Putamen (tissue), 1 donor: Measurements from ENCODE around the gene BMPR1A.

Experiments
- DNase-seq: peaks from one replicate; pipeline ENCODE4 v3.0.0-alpha.2; 2016; ENCODE audit warnings: low spot score

Gene BMPR1A

DNA sequence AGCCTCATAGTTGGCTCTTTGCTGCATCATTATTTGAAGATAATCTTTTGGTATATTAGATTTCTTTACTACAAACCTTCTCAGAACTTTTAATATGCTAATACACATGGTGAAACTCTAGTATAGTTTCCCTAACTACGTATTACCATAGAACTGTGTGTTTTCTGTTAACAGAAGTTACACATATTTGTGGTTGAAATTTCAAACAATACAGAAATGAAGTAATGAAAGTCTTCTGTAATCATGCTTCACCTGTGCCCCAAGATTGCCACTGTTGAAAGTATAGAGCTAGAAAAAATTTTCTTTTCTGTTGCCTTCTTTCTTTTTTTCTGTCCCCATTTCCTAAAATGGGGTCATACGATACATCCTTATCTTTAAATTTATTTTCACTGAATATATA lies 9.1 kb downstream of the BMPR1A start:
- no peak for DNase-seq

DNA sequence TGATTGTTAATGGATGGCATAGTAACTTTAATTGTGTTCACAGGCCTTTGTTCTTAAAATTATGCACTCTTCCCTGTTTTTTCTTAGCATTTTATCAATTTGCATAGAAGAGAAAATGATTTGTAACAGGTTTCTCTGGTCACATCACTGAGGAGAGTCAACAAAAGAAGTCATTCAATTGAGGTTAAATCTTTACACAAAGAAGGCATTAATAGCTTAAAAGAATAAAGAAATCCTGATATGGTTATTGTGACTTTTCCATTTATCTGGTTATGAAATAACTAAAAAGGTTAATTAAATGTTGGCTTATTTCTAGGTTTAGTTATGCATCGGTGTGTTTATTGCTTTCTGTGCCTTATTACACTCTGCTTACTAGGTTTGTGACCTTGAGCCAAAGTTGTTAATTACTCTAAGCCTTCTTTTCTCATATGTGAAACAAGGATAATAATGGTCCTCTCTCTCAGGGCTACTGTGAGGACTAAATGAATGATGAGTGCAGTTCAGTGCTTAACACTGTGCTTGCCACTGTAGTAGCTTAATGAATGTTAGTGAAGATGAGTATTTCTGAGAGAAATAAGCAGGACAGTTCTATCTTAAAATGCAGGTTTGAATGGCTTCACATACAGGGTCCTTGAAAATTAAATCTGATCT lies 12.1 kb downstream of the BMPR1A start:
- DNase-seq = no peak

DNA sequence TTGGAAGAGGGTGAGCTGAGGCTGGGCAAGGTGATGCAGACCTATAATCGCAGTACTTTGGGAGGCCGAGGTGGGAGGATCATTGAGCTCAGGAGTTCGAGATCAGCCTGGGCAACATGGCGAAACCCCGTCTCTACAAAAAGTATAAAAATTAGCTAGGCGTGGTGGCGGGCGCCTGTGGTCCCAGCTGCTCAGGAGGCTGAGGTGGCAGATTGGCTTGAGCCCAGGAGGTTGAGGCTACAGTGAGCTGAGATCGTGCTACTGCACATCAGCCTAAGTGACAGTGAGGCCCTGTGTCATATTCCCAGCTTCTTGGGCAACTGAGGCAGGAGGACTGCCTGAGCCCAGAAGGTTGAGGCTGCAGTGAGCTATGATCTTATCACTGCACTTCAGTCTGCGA lies 13.6 kb downstream of the BMPR1A start:
- no peak for DNase-seq

DNA sequence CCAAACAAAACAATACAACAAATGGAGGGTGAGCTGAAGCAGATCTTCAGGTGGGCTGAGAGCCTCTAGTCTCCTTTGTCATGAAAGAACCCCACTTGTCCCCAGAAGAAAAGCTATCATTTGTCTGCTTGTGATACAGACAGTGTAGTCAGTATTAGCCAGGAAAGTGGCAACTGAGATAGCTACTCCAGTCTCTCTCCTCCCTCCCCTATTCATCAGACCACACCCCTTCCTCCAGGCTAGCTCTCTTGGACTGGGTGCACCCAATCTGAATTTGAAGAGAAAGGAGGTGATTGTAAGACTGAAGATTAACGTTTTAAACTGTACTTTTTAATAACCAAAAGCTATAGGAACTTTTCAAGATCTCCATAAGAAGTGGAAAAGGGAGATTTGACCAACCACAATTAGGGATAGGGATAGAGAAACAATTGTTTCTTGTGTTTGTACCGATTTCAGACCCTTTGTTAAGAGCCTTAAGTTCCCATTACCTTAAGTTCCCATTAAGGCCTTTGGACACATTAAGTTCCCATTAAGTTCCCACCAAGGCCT lies 14.1 kb downstream of the BMPR1A start:
- no peak for DNase-seq

DNA sequence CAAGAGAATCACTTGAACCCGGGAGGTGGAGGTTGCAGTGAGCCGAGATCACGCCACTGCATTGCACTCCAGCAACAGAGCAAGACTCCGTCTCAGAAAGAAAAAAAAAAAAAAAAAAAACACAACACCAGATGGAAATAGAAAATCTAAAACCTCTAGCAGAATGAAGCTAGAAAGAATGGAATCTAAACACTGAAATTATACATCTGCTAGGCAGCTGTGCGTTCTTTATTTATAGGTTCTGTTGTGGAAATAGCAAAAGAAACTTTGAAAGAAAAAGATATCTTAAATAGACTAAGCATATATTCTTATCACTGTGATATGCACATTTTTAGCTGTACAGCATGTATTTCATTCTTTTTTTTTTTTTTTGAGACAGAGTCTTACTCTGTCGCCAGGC lies 17.1 kb downstream of the BMPR1A start:
- DNase-seq = no peak

DNA sequence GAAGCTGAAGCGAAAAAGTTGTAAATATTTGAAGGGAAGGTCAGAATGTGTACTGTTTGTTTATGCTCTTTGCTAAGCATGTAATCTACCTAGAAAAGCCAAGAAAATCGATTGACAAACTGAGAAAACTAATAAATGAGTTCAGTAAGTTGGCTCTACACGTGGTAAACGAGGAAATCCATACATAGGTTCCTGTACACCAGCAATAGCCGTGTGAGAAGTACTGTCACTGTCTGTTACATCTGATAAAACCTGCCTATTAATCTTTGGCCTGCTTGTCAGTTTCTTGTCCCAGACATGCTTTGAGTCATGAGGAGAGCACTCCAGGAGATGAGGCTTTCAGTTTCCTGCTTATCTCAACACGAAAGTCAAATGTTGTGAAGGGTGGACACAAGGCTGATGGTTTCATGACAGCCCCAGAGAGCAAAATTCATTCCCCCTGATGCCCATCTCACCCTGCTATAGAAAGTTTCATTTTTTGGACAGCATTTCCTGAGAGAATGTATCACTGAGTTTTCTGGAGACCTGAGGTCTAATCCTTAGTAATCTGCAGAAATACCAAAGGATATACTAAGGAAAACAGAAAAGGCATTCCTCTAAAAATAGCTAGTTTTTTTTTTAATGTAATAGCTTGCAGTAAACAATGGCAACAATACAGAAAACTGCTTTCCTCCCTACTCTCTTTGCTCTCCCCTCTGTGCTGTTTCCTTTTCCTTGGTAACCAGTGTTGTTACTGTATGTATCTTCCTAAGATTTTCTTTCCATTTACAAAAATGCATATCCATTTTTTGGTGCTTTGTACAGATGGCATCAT lies 18.8 kb downstream of the BMPR1A start:
- no peak for DNase-seq

DNA sequence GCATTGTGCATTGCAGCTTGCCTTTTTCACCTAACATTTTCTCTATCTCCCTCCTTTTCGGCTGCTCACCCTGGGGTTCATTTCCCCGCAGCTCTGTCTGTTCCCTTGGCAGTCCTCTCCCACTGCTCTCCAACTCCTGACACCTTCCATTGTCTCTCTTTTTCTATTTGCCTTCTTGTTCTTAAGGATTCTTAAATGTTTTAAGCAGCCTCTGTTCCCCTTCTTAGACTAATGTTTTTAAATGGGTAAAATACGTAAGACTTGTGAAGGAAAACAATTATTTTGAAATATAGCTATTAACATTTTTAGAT lies 19.4 kb downstream of the BMPR1A start:
- no peak for DNase-seq

DNA sequence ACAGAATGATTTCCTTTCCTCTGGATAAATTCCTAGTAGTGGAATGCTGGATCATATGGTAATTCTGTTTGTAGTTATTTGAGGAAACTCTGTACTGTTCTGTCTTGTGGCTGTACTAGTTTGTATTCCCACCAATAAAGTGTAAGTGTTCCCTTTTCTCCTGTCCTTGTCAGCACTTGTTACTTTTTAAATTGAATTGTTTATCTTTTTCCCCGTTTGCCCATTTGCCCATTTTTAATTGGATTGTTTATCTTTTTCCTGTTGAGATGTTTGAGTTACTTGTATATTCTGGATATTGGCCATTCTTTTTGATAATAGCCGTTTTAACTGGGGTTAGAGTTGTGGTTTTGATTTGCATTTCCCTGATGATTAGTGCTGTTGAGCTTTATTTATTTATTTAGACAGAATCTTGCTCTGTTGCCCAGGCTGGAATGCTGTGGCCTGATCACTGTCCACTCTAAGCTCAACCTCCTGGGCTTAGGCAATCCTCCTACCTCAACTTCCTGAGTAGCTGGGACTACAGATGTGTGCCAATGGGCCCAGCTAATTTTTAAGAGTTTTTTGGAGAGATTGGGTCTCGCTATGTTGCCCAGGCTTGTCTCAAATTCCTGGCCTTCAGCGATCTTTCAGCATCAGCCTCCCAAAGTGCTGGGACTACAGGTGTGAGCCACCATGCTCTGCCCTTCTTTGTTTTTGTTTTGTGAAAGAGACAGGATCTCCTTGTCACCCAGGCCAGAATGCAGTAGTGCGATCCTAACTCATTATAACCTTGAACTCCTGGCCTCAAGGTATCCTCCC lies 23.0 kb downstream of the BMPR1A start:
- DNase-seq = no peak

DNA sequence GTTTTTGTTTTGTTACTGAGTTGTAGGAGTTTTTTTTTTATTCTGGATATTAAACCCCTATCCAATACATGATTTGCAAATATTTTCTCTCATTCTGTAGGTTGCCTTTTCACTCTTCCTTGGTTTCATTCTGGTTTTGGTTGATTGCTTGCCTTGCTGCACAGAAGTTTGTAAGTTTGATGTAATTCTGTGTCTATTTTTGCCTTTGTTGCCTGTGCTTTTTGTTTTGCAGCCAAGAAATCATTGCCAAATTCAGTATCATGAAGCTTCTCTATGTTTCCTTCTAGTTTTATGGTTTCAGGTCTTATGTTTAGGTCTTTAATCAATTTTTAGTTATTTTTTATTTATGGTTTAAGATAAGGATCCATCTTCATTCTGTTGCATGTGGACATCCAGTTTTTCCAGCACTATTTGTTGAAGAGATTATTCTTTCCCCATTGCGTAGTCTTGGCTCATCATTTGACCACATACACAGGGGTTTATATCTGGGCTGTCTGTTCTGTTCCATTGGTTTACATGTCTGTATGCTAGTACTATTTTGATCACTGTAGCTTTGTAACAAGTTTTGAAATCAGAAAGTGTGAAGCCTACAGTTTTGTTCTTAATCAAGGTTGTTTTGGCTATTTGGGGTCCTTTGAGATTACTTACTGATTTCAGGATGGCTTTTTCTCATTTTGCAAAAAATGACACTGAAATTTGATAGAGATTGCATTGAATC lies 26.4 kb downstream of the BMPR1A start:
- DNase-seq = no peak

DNA sequence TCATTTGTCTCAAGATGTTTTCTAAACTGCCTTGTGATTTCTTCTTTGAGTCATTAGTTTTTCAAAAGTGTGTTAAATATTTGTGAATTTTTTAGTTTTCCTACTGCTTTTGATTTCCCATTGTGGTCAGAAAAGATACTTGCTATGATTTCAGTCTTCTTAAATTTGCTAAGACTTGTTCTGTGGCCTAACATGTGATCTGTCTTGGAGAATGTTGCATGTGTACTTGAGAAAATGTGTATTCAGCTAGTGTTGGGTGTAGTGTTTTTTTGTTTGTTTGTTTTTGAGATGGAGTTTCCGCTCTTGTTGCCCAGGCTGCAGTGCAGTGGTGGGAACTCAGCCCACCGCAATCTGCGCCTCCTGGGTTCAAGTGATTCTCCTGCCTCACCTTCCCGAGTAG lies 28.6 kb downstream of the BMPR1A start:
- DNase-seq = no peak

DNA sequence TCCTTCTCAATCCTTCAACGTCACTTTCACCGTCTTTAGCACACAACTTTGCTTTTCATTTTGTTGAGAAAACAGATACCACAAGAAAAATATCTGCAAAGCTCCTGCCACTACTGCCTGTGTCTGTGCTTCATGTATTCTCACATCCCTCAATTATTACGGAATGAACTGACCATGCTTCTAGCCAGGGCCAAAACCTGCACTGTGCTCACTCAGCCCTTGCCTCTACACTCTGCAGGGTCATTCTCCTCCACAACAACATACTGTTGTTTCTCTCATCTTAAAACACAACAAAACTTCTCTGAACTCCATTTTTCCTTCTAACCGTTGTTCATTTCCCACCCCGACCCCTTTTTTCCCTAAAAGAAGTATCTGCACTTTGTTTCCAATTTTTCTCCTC lies 29.5 kb downstream of the BMPR1A start:
- DNase-seq = no peak

DNA sequence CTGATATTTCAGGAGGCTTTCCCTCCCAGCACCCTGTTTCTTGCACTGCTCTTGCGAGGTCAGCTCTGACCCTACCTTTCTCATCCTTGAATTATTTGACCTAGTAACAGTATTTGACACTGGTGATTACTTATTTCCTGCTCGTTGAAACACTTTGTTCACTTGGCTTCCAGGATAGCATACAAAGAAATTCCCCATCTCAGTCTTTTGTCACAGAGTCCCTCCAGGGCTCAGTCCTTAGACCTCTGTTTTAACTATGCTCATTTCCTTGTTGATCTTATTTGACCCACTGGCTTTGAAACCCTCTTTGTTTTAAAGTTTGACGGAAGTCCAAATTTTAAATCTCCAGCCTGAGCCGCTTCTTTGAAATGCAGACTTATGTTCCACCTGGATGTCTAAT lies 29.9 kb downstream of the BMPR1A start:
- no peak for DNase-seq

DNA sequence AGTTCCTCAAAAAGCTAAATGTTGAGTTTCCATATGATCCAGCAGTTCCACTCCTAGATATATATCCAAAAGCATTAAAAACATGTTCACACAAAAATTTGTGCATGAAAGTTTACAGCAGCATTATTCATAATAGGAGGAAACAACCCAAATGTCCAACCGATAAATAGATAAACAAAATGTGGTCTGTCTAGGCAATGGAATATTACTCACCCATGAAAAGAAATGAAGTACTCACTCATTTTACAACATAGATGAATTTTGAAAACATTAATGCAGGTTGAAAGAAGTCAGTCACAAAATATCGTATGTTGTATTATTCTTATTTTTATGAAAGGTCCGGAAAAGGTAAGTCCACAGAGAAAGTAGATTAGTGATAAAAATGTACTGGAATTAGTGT lies 34.0 kb downstream of the BMPR1A start:
- DNase-seq = no peak

DNA sequence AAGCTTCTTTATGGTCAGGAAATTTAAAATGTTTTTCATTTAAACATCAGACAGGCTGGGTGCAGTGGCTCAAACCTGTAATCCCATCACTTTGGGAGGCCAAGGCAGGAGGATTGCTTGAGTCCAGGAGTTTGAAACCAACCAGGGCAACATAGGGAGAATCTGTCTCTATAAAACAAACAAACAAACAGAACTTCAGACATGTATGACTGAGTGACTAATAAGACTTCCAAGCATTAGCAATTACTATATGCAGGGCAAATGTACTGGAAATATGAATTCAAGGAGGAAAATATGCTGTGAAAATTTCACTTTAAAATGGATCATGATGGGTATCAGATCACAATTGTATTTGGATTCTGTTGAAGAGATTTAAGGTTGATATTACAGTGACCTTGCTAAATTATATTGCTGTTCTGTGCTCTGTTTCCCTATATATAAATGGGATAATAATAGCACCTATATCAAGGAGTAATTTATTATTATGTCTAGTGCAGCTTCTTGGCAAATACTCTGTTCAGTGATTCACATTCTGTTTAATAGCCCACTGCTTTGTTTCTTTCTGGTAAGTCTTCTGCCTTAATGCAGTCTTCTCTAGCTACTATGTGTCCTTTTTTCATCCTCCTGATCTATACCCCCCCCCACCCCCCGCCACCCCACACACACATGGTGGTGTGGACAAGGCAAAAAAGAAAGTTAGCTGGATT lies 36.2 kb downstream of the BMPR1A start:
- no peak for DNase-seq

DNA sequence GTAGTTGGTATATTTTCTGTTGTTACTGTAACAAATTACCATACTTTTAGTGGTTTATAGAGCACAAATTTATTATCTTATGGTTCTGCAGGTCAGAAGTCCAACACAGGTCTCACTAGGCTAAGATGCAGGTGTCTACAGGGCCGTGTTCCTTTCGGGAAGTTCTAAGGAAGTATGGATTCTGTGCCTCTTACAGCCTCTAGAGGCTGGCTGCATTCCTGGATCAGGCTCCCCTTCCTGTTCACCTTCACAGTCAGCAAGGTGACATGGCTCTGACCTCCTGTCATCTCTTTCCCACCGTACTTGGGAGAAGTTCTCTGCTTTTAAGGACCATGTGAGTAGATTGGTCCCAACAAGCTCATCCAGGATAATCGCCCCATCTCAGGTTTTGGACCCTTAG lies 37.3 kb downstream of the BMPR1A start:
- no peak for DNase-seq

DNA sequence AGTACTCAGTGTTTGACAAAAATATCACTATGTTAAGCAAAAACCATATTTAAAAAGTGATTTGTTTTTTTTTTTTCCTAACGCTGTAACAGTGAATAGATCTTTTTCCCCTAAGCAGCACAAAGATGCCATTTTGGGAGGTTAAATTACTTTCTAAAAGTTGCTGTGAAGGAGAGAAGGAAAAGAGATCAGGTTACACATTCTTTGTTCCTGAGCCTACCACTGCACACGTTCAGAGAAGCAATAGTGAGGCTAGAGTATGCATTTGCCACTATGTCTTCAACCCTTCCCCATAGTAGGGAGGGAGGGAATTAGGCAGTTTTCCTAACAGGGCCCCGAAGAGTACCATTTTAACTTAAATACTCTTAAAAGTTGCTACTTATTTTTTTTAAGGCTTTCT lies 38.9 kb downstream of the BMPR1A start:
- no peak for DNase-seq

DNA sequence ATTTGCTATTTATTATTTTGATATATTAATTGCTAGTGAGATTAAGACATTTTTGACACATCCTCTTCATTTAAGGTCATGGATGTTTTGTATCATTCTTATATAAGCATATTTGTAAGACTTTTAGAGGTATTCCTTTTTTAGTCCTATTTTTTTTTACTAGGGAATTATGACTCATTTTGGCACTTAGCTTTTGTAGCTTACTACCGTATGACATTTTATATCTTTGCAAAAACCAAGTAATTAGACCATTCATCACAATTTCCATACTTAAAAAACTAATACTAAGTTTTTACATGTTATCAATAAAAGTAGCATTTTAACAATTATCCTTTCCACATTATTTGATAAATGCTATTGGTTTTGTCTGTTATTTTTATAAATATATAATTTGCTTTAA lies 41.6 kb downstream of the BMPR1A start:
- DNase-seq = peak; percentile 22

DNA sequence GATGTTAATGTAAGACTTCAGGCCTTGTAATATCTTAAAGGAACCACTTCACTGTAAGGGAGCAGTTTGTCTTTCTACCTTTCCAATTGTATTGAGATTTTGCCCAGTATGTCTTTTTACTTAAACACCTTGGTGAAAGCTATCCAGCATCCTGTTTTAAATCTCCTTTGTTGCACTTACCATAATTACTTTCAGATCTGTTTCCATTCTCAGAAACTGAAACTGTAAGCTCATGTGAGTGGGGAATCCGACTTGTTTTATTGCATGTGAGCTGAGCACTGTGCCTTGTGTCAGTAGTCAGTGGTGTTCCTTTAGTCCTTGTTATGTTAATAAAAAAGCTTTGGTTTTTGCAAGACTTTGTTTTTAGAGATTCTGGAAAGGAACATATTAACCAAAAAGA lies 42.2 kb downstream of the BMPR1A start:
- no peak for DNase-seq

DNA sequence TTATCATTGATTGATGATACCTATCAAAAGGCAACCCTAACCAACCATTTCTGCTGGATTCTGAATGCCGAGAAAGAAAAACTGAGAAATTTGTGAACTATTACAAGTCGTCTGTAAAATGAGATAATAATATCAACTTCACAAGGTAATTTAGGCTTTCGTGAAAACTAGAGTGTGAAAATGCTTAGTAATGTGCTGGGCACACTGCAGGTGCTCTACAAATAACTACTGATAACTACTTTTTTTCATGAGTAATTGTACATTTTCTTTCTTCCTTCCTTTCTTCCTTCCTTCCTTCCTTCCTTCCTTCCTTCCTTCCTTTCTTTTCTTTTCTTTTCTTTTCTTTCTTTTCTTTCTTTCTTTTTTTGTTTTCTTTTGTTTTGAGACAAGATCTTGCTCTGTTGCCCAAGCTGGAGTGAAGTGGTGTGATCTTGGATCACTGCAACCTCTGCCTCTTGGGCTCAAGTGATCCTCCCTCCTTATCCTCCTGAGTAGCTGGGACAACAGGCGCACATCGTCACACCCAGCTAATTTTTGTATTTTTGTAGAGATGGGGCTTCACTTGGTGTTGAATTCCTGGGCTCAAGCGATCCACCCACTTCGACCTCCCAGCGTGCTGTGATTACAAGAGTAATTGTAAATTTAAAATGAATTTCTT lies 42.9 kb downstream of the BMPR1A start:
- no peak for DNase-seq

DNA sequence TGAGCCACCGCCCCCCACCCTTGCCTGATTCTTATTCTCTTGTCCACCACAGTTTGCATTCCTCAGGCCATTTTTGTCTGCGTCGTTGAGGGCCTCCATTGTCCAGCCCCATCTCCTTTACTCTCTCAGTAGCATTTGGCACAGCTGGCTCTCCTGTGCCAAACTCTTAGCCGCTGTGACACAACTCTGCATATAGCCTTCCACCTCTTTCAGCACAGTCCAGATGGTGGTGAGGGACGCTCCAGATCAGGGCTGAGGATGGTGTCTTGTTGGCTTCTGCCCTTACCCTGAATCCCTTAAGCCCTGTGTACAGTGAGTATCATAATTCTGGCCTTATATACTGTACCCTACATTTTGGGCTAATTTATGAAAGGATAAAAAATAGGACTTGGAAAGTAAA lies 45.6 kb downstream of the BMPR1A start:
- DNase-seq = no peak

DNA sequence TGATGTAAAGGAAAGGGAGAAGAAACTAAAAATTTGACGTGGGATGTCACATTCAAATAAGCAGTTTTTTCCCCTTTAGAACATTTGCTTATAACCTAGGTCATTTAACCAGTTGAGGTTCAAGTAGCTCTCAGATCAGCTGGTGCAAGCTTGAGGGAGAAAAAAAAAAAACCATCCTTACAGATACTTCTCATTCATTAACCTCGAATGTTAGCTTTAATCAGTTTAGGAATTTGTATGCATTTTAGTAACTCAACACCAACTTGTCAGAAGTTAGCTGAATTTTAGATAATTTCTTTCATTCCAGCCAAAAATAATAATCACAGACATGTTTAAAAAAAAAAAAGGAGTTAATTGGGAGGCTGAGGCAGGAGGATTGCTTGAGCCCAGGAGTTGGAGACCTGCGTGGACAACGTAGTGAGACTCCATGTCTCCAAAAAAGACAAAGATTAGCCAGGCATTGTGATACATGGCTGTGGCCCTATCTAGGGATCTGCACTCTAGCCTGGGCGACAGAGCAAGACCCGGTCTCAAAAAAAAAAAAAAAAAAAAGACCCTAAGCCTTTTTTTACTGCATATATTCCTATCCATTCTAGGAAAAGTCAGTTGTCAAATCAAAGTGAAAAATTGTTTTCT lies 46.2 kb downstream of the BMPR1A start:
- no peak for DNase-seq
